Astrocyte (in vitro differentiated cells and primary cell): Measurements from ENCODE around the gene MTLN. TPM values are rescaled to one million over a fixed set of nuclear protein-coding genes. Genes with fewer than 3 reads are reported as not detected.
A peak's percentile ranks its signal among the peaks of the same experiment; 100 is the strongest.

Experiments used
- DNase-seq: peaks from one replicate; pipeline ENCODE4 v3.0.0-alpha.2; 2010; ENCODE audit warnings: low read depth
- FAIRE-seq: peaks from 2 replicates; lab custom pipeline; 2011; peaks lifted over from hg19 to GRCh38; lab: Jason Lieb, UNC
- H2AFZ ChIP-seq: 2 replicates; pipeline ENCODE4 v1.6.0; 2012; ENCODE audit warnings: low read depth, low read length, inconsistent platforms
- H3K27ac ChIP-seq: 2 replicates; pipeline ENCODE4 v1.5.1; 2011; ENCODE audit warnings: low read depth, low read length, inconsistent platforms
- H3K27me3 ChIP-seq: 2 replicates; pipeline ENCODE4 v1.6.0; 2011; ENCODE audit warnings: low read length, inconsistent platforms; ENCODE audit not compliant: insufficient read depth
- H3K36me3 ChIP-seq: 2 replicates; pipeline ENCODE4 v1.5.1; 2011; ENCODE audit warnings: low read length, inconsistent platforms; ENCODE audit not compliant: insufficient read depth
- H3K4me1 ChIP-seq: 2 replicates; pipeline ENCODE4 v1.5.1; 2011; ENCODE audit warnings: low read length, inconsistent platforms; ENCODE audit not compliant: insufficient read depth
- H3K4me2 ChIP-seq: 2 replicates; pipeline ENCODE4 v1.6.0; 2012; ENCODE audit warnings: low read length, inconsistent platforms
- H3K4me3 ChIP-seq: 2 replicates; pipeline ENCODE4 v1.5.1; 2011; ENCODE audit warnings: low read depth, mild to moderate bottlenecking, low read length, inconsistent platforms; ENCODE audit not compliant: insufficient read depth
- H3K79me2 ChIP-seq: 2 replicates; pipeline ENCODE4 v1.6.0; 2012; ENCODE audit warnings: mild to moderate bottlenecking, low read length, inconsistent platforms; ENCODE audit not compliant: insufficient read depth
- H3K9ac ChIP-seq: 2 replicates; pipeline ENCODE4 v1.6.0; 2012; ENCODE audit warnings: mild to moderate bottlenecking, low read length, inconsistent platforms
- H3K9me3 ChIP-seq: 2 replicates; pipeline ENCODE4 v1.5.1; 2012; ENCODE audit warnings: low read depth, mild to moderate bottlenecking, low read length, inconsistent platforms; ENCODE audit not compliant: insufficient read depth
- H4K20me1 ChIP-seq: 2 replicates; pipeline ENCODE4 v1.6.0; 2012; ENCODE audit warnings: low read length, inconsistent platforms; ENCODE audit not compliant: insufficient read depth
- H3K27ac Mint-ChIP-seq: one replicate; pipeline ENCODE4 v1.8.0; 2021; ENCODE audit warnings: mild to moderate bottlenecking, mixed read lengths; ENCODE audit not compliant: unreplicated experiment
- H3K27me3 Mint-ChIP-seq: one replicate; pipeline ENCODE4 v1.8.0; 2021; ENCODE audit warnings: low read depth, mixed read lengths; ENCODE audit not compliant: unreplicated experiment
- H3K36me3 Mint-ChIP-seq: one replicate; pipeline ENCODE4 v1.8.0; 2021; ENCODE audit warnings: low read depth, mixed read lengths; ENCODE audit not compliant: unreplicated experiment
- H3K4me1 Mint-ChIP-seq: one replicate; pipeline ENCODE4 v1.8.0; 2021; ENCODE audit warnings: low read depth, mixed read lengths; ENCODE audit not compliant: unreplicated experiment
- H3K4me3 Mint-ChIP-seq: one replicate; pipeline ENCODE4 v1.8.0; 2021; ENCODE audit warnings: mild to moderate bottlenecking, moderate library complexity, mixed read lengths; ENCODE audit not compliant: unreplicated experiment
- H3K9me3 Mint-ChIP-seq: one replicate; pipeline ENCODE4 v1.8.0; 2021; ENCODE audit warnings: mild to moderate bottlenecking, mixed read lengths; ENCODE audit not compliant: unreplicated experiment
- CTCF ChIP-seq: IDR thresholded peaks from 2 replicates; pipeline ENCODE4 v1.5.1; 2011; ENCODE audit warnings: low read depth, mild to moderate bottlenecking, inconsistent platforms, low read length, moderate library complexity; ENCODE audit not compliant: insufficient read depth
- EZH2 ChIP-seq: IDR thresholded peaks from 2 replicates; pipeline ENCODE4 v1.6.1; 2012; ENCODE audit warnings: mild to moderate bottlenecking, low read length, inconsistent platforms; ENCODE audit not compliant: insufficient read depth
- total RNA-seq: library from RNA; stranded (reverse); gene quantifications from 2 replicates; pipeline ENCODE4 v1.2.1, GENCODE V29; 2021

Gene MTLN
- total RNA-seq, 1 donor from 2014 or later = 22.2 TPM

GRCh38 chr2:110180036-110180435, 32.3 kb downstream of the MTLN start:
- Histone ChIP-seq H3K4me1 (no peaks in the 10 kb centered on the region), H3K27me3 (no peaks in the 10 kb centered on the region), H3K4me2 (no peak overlapping the region), H2AFZ (no peak overlapping the region), H3K79me2 (no peaks in the 10 kb centered on the region), H3K36me3 (no peaks in the 10 kb centered on the region), H3K9me3 (no peaks in the 10 kb centered on the region), H4K20me1 (no peaks in the 10 kb centered on the region), H3K4me3 (no peak overlapping the region), H3K9ac (no peak overlapping the region), H3K27ac (no peak overlapping the region)
- Mint-ChIP-seq H3K4me3 (no peak overlapping the region), H3K9me3 (peaks cover 26% of the 10 kb centered on the region), H3K27me3 (no peaks in the 10 kb centered on the region), H3K4me1 (no peaks in the 10 kb centered on the region), H3K27ac (no peak overlapping the region), H3K36me3 (peaks cover 15% of the 10 kb centered on the region)
- DNase-seq (no peak), FAIRE-seq (no peak)
- TF ChIP-seq EZH2 = no peak
- no peak for TF ChIP-seq CTCF

GRCh38 chr2:110173523-110173922, 38.8 kb downstream of the MTLN start:
- Histone ChIP-seq H3K4me2 (no peak overlapping the region), H2AFZ (no peak overlapping the region), H3K27ac (no peak overlapping the region), H3K9ac (no peak overlapping the region), H3K9me3 (no peaks in the 10 kb centered on the region), H3K27me3 (no peaks in the 10 kb centered on the region), H3K79me2 (no peaks in the 10 kb centered on the region), H4K20me1 (no peaks in the 10 kb centered on the region), H3K4me1 (no peaks in the 10 kb centered on the region), H3K4me3 (no peak overlapping the region), H3K36me3 (no peaks in the 10 kb centered on the region)
- H3K9me3 Mint-ChIP-seq = no peaks in the 10 kb centered on the region
- H3K4me1 Mint-ChIP-seq = no peaks in the 10 kb centered on the region
- TF ChIP-seq CTCF (no peak), EZH2 (no peak)
- H3K27me3 Mint-ChIP-seq = peaks cover 1% of the 10 kb centered on the region
- no peak overlapping the region for H3K27ac Mint-ChIP-seq
- FAIRE-seq (no peak), DNase-seq (peak; percentile 56)
- H3K36me3 Mint-ChIP-seq = no peaks in the 10 kb centered on the region
- H3K4me3 Mint-ChIP-seq = no peak overlapping the region

- H3K27me3 ChIP-seq = no peaks in the 10 kb centered on the region
- no peaks in the 10 kb centered on the region for H3K36me3 Mint-ChIP-seq
- H3K4me3 Mint-ChIP-seq = no peak overlapping the region
- H3K4me1 ChIP-seq = no peaks in the 10 kb centered on the region
- no peak overlapping the region for H2AFZ ChIP-seq
- H3K4me1 Mint-ChIP-seq = peaks cover 4% of the 10 kb centered on the region
- FAIRE-seq (no peak), DNase-seq (no peak)
- no peak overlapping the region for H3K9ac ChIP-seq
- no peak overlapping the region for H3K27ac Mint-ChIP-seq
- H4K20me1 ChIP-seq = no peaks in the 10 kb centered on the region
- no peaks in the 10 kb centered on the region for H3K79me2 ChIP-seq
- H3K9me3 ChIP-seq = no peaks in the 10 kb centered on the region
- H3K4me3 ChIP-seq = no peak overlapping the region
- H3K36me3 ChIP-seq = no peaks in the 10 kb centered on the region
- TF ChIP-seq CTCF (no peak), EZH2 (no peak)
- no peak overlapping the region for H3K27ac ChIP-seq
- H3K4me2 ChIP-seq = no peak overlapping the region
- H3K27me3 Mint-ChIP-seq = peaks cover 1% of the 10 kb centered on the region
- no peaks in the 10 kb centered on the region for H3K9me3 Mint-ChIP-seq
Observed at GRCh38 chr2:110172506-110172905, 39.8 kb downstream of the MTLN start.
